Measurements from ENCODE around the gene COG5.

GRCh38 chr7:107505997-107506673, 57.6 kb downstream of the COG5 start:
- no peak for TF ChIP-seq CTCF (conservative IDR thresholded peaks at IDR 0.05; ENCODE audit: low read depth, low read length)
- no peak for TF ChIP-seq POLR2A (IDR thresholded peaks at IDR 0.05; ENCODE audit: low read depth, low read length)
- TF ChIP-seq MXI1 (IDR thresholded peaks at IDR 0.05; ENCODE audit: borderline replicate concordance, low read depth, low read length), result no peak
- no peak for TF ChIP-seq RCOR1 (IDR thresholded peaks at IDR 0.05; ENCODE audit: insufficient replicate concordance, low read length)
- no peak for TF ChIP-seq SMC3 (IDR thresholded peaks at IDR 0.05; ENCODE audit: low read depth, low read length)

Measured in IMR-90 (cell line).